Measurements from ENCODE around the gene PCK1.

The PCK1 gene

GRCh38 chr20:57582029-57582378 lies 21.1 kb downstream of the PCK1 start:
- no peak overlapping the region for H3K4me3 Mint-ChIP-seq
- no peak for ATAC-seq (ENCODE audit: low read depth)
- peaks cover 32% of the 10 kb centered on the region for H3K27me3 Mint-ChIP-seq
- no peak overlapping the region for H3K27ac Mint-ChIP-seq
- no peak for DNase-seq (ENCODE audit: low spot score in 2 of 2)
- peaks cover 2% of the 10 kb centered on the region for H3K36me3 Mint-ChIP-seq
- H3K4me1 Mint-ChIP-seq: peaks cover 5% of the 10 kb centered on the region
- no peaks in the 10 kb centered on the region for H3K9me3 Mint-ChIP-seq

DNA sequence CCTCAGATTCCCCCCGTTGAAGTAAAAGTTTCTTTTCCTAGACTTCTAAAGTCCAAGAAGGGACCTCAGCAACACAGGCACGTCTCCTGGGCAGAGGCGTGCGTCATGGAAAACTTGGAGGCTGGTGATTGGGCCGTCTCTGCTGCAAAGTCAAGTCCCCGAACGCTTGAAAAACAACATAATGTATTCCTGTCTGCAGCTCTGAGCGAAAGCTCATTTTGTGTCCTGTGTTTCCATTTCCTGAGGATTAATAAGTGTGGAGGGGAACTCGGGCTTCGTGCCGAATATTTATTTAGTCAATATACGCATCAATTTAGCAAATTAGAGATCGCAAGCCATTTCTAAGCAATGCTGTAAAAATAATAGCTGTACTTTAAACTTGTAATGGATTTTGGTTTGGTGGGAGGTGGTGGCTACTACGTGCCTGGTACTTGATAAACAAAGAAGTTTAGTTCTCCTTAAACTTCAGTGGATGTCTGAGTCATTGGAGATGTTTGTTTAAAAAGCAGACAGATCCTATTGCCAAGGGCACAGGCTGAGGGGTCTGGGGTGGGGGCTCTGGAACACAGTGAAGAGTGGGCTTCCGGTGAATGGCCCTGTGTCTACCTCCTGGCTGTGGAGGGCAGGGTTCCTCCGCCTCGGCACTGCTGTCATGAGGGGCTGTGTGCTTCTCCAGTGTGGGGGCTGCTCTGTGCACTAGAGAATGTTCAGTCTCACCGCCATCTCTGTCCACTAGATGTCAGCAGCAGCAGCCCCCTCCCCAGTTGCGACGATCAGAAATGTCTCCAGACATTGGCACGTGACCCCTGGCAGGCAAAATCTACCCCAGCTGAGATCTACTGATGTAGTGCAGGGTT lies 21.8 kb downstream of the PCK1 start:
- Mint-ChIP-seq H3K36me3 (peaks cover 2% of the 10 kb centered on the region), H3K27me3 (peaks cover 32% of the 10 kb centered on the region), H3K27ac (no peak overlapping the region), H3K4me1 (peaks cover 5% of the 10 kb centered on the region), H3K4me3 (no peak overlapping the region), H3K9me3 (no peaks in the 10 kb centered on the region)
- no peak for ATAC-seq (ENCODE audit: low read depth)
- DNase-seq (ENCODE audit: low spot score in 2 of 2): no peak

- ATAC-seq (ENCODE audit: low read depth) (no peak), DNase-seq (ENCODE audit: low spot score in 2 of 2) (no peak)
- Mint-ChIP-seq H3K27ac (no peak overlapping the region), H3K4me1 (peaks cover 5% of the 10 kb centered on the region), H3K9me3 (no peaks in the 10 kb centered on the region), H3K4me3 (no peak overlapping the region), H3K36me3 (peaks cover 2% of the 10 kb centered on the region), H3K27me3 (peaks cover 32% of the 10 kb centered on the region)
These were observed 22.7 kb downstream of the PCK1 start for GRCh38 chr20:57583289-57584257.

- H3K36me3 Mint-ChIP-seq: peaks cover 2% of the 10 kb centered on the region
- no peak for ATAC-seq (ENCODE audit: low read depth)
- no peak overlapping the region for H3K27ac Mint-ChIP-seq
- no peaks in the 10 kb centered on the region for H3K9me3 Mint-ChIP-seq
- peaks cover 29% of the 10 kb centered on the region for H3K27me3 Mint-ChIP-seq
- H3K4me3 Mint-ChIP-seq: no peak overlapping the region
- no peak for DNase-seq (ENCODE audit: low spot score in 2 of 2)
- peaks cover 5% of the 10 kb centered on the region for H3K4me1 Mint-ChIP-seq
These were observed 24.0 kb downstream of the PCK1 start for GRCh38 chr20:57584768-57585461.

GRCh38 chr20:57585466-57586213 lies 24.7 kb downstream of the PCK1 start:
- Mint-ChIP-seq H3K36me3 (peaks cover 2% of the 10 kb centered on the region), H3K27ac (no peak overlapping the region), H3K9me3 (no peaks in the 10 kb centered on the region), H3K4me1 (peaks cover 5% of the 10 kb centered on the region), H3K4me3 (no peak overlapping the region), H3K27me3 (peaks cover 32% of the 10 kb centered on the region)
- ATAC-seq (ENCODE audit: low read depth) (no peak), DNase-seq (ENCODE audit: low spot score in 2 of 2) (no peak)

DNA sequence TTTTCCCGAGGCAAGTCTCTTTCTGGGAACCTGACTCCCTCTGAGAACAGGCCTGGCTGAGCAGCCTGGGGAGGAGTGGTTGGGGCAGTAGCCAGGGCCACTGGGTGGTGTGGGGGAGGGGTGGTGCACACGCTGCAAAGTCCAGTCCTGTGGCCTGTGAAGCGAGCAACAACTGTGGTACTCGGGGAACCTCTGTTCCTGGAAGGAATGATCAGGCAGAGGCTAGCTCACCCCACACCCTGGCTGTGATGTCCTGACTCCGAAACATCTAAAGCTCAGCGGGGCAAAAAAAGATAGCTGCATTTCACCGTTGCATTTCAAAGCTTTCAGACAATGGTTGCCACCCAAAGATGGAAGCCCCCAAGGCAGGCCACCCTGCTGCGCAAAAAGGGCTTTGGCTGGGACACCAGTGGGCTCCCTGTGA lies 25.5 kb downstream of the PCK1 start:
- ATAC-seq (ENCODE audit: low read depth) (no peak), DNase-seq (ENCODE audit: low spot score in 2 of 2) (no peak)
- Mint-ChIP-seq H3K27me3 (peaks cover 31% of the 10 kb centered on the region), H3K36me3 (peaks cover 2% of the 10 kb centered on the region), H3K27ac (no peak overlapping the region), H3K4me3 (no peak overlapping the region), H3K4me1 (peaks cover 5% of the 10 kb centered on the region), H3K9me3 (no peaks in the 10 kb centered on the region)

GRCh38 chr20:57586943-57587277 lies 26.0 kb downstream of the PCK1 start:
- H3K27me3 Mint-ChIP-seq: peaks cover 31% of the 10 kb centered on the region

GRCh38 chr20:57587278-57587988 lies 26.5 kb downstream of the PCK1 start:
- no peak for DNase-seq (ENCODE audit: low spot score in 2 of 2)
- Mint-ChIP-seq H3K4me3 (no peak overlapping the region), H3K9me3 (no peaks in the 10 kb centered on the region), H3K27me3 (peaks cover 30% of the 10 kb centered on the region), H3K27ac (no peak overlapping the region), H3K4me1 (peaks cover 5% of the 10 kb centered on the region), H3K36me3 (peaks cover 2% of the 10 kb centered on the region)
- ATAC-seq (ENCODE audit: low read depth): no peak

More at GRCh38 chr20:57586943-57587277, 26.0 kb downstream of the PCK1 start:
- Mint-ChIP-seq H3K27ac (no peak overlapping the region), H3K4me3 (no peak overlapping the region), H3K9me3 (no peaks in the 10 kb centered on the region), H3K36me3 (peaks cover 2% of the 10 kb centered on the region), H3K4me1 (peaks cover 5% of the 10 kb centered on the region)
- ATAC-seq (ENCODE audit: low read depth): no peak
- DNase-seq (ENCODE audit: low spot score in 2 of 2): no peak

DNA sequence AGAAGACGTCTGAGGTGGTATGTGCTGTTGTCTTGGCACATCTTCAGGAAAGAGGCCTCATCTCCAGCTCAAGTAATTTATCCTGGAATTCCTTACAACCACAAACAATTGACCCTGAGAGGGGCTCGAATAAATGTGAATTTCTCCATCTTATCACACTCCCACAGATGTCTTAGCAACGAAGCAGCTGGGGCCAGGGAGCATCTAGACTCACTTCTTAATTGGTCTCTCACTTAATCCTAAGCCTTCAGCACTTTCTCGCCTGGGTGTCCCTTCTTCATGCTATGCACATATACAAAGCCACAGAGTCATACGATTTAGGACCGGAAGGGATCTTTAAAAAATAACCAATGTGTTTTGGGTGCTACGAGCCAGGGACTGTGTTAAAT lies 27.1 kb downstream of the PCK1 start:
- Mint-ChIP-seq H3K27ac (no peak overlapping the region), H3K27me3 (peaks cover 28% of the 10 kb centered on the region)

DNA sequence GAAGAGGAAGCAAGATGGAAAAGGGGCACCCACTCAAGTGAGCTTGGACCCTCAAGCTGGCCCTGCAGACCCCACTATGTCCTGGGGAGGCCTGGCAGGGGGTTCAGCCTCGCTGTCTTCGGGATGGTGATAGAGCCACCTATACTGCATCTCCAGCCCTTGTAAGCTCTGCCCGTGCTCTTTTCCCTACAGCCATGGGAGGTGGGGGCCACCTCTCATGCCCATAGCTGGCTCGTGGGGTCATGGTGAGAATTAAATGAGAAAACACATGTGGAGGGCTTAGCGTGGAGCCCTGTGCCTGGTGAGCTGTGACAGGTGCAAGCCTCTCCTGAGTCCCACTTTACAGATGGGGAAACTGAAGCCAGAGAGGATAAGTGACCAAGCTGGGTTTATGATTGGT lies 27.7 kb downstream of the PCK1 start:
- no peak overlapping the region for H3K4me3 Mint-ChIP-seq
- no peaks in the 10 kb centered on the region for H3K9me3 Mint-ChIP-seq
- peaks cover 2% of the 10 kb centered on the region for H3K36me3 Mint-ChIP-seq
- no peak for DNase-seq (ENCODE audit: low spot score in 2 of 2)
- no peak for ATAC-seq (ENCODE audit: low read depth)
- peaks cover 25% of the 10 kb centered on the region for H3K27me3 Mint-ChIP-seq
- H3K4me1 Mint-ChIP-seq: peaks cover 10% of the 10 kb centered on the region
- H3K27ac Mint-ChIP-seq: no peak overlapping the region

More for the DNA sequence above, 27.1 kb downstream of the PCK1 start:
- no peak for DNase-seq (ENCODE audit: low spot score in 2 of 2)
- ATAC-seq (ENCODE audit: low read depth): no peak
- Mint-ChIP-seq H3K9me3 (no peaks in the 10 kb centered on the region), H3K4me1 (peaks cover 5% of the 10 kb centered on the region), H3K36me3 (peaks cover 2% of the 10 kb centered on the region), H3K4me3 (no peak overlapping the region)

DNA sequence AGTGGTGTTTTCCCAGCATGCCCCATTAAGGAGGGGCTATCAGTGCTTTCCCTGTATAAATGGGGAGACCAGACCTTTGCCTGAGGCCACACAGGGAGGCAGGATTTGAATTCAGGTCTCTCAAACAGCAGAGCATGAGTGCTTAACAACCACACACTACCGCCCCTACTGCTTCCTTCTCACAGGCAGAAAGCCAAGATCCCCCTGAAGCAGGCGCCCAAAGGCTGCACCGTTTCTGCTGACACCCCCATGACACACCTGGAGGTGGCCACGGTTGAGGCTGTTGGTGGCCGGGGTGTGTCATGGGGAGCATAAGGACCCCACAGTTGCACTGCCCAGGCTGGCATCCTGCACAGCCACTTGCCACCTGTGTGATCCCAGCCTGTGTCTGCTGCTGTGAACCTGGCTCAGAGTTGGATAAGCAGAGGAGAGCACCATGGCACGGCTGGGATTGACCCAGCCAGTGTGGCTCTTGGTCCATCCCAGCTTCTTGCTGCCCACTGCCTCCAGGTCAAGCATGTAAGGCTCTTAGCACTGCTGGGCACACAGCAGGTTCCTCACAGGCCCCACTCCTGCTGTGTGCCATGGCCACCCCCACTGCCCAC lies 28.3 kb downstream of the PCK1 start:
- peaks cover 12% of the 10 kb centered on the region for H3K4me1 Mint-ChIP-seq
- H3K9me3 Mint-ChIP-seq: no peaks in the 10 kb centered on the region
- ATAC-seq (ENCODE audit: low read depth): no peak
- peaks cover 2% of the 10 kb centered on the region for H3K36me3 Mint-ChIP-seq
- no peak overlapping the region for H3K4me3 Mint-ChIP-seq
- H3K27me3 Mint-ChIP-seq: peaks cover 21% of the 10 kb centered on the region
- DNase-seq (ENCODE audit: low spot score in 2 of 2): no peak
- H3K27ac Mint-ChIP-seq: no peak overlapping the region

DNA sequence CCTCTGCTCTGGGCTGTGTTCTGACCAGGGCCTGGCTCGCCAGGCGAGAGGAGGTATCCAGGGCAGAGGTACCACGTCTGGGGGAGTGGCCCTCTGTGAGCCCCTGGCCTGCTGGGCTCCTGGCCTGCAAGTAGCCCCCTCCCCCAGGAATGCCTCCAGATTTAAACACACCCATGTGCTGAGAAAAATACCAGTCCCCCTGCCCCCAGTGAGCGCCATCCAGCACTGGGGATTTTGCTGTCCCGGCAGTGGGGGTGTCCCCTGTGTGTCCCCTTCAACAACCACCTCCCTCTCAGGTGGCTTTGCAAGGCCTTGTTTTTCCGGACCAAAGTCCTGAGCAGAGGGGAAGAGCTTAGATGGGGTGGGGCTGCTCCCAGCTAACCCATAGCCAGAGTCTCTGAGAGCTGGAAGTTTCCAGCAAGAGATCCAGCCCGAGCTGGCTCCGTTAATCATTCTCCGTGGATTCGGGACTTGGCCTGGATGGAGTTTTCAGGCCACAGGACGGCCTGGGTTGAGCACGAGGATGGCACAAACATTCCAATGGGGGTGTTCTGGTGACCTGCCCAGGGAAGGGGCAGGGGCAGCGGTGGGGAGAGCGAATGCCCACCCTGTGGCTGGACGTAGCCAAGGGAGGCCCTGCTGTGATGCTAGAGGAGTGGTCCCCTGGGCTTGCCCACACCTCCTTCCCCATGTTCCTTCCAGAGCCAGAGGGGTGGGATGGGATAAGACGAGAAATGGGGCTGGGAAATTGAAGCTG lies 29.0 kb downstream of the PCK1 start:
- peaks cover 2% of the 10 kb centered on the region for H3K36me3 Mint-ChIP-seq
- H3K27ac Mint-ChIP-seq: no peak overlapping the region
- no peak for DNase-seq (ENCODE audit: low spot score in 2 of 2)
- H3K27me3 Mint-ChIP-seq: peaks cover 17% of the 10 kb centered on the region
- H3K9me3 Mint-ChIP-seq: no peaks in the 10 kb centered on the region
- H3K4me1 Mint-ChIP-seq: peaks cover 12% of the 10 kb centered on the region
- H3K4me3 Mint-ChIP-seq: no peak overlapping the region
- ATAC-seq (ENCODE audit: low read depth): no peak
